ENCODE results near the gene KCNK18.

The KCNK18 gene

DNA sequence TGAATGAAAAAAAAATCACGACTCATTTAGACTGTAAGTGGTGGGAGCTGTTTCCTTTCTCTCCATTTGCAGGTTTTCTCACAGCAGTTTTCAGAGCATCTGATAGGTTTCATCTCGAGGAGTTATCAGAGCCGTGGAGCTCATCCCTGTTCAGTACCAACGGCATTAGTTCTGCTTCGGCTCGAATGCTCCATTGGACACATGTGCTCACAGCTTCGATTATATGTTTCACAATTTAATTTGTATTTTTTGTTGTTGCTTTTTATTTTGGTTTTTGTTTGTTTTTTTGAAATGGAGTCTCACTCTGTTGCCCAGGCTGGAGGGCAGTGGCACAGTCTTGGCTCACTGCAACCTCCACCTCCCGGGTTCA is 45.2 kb downstream of the KCNK18 start:
- no peaks in the 10 kb centered on the region for H3K36me3 Mint-ChIP-seq
- no peak overlapping the region for H3K27ac Mint-ChIP-seq
- H3K4me1 Mint-ChIP-seq = peaks cover 2% of the 10 kb centered on the region
- DNase-seq (ENCODE audit: low spot score in 2 of 2) (no peak), ATAC-seq (ENCODE audit: low read depth) (no peak)
- peaks cover 24% of the 10 kb centered on the region for H3K27me3 Mint-ChIP-seq
- peaks cover under 1% of the 10 kb centered on the region for H3K9me3 Mint-ChIP-seq
- no peak overlapping the region for H3K4me3 Mint-ChIP-seq

GRCh38 chr10:117246997-117247671 is 49.8 kb downstream of the KCNK18 start:
- Mint-ChIP-seq H3K4me3 (no peak overlapping the region), H3K36me3 (no peaks in the 10 kb centered on the region), H3K27ac (no peak overlapping the region), H3K27me3 (peaks cover 24% of the 10 kb centered on the region), H3K4me1 (no peaks in the 10 kb centered on the region), H3K9me3 (no peaks in the 10 kb centered on the region)
- DNase-seq (ENCODE audit: low spot score in 2 of 2) (no peak), ATAC-seq (ENCODE audit: low read depth) (no peak)

DNA sequence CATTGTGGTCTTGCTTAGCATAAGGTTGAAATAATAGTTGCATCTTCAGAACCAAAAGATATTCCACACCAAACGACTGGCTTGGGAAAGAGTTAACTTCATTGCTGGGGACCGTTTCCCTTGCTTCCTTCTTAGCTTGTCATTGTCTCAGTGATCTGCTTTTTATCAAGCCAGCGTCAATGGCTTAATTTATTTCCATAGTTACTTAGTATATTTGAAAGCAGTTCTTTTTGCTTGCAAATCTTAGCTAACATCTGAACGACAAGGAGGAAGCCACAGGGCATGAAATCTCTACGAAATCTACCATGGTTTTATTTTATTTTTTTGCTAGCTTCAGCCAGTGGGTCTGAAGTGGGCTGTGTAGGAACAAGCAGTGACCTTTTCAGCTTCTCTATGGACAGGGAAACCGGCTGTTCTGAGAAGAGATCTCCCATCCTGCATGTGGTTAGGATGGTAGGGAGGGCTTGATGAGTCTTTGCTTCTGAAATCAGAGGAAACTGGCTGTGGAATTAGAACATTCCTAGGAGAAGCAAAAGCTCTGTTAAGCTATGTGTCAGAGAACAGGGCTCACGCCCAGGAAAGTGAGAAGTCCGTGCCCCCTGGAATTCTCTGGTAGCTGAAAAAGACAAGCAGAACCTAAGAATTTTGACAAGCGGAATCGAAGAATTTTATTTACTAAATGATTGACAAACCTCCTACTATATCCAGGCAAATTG is 51.6 kb downstream of the KCNK18 start:
- Mint-ChIP-seq H3K4me3 (no peak overlapping the region), H3K27ac (no peak overlapping the region), H3K27me3 (peaks cover 15% of the 10 kb centered on the region), H3K9me3 (no peaks in the 10 kb centered on the region), H3K36me3 (no peaks in the 10 kb centered on the region), H3K4me1 (no peaks in the 10 kb centered on the region)
- DNase-seq (ENCODE audit: low spot score in 2 of 2) = no peak
- ATAC-seq (ENCODE audit: low read depth) = no peak

GRCh38 chr10:117249493-117250093 is 52.3 kb downstream of the KCNK18 start:
- H3K4me3 Mint-ChIP-seq = no peak overlapping the region
- DNase-seq (ENCODE audit: low spot score in 2 of 2) = no peak

GRCh38 chr10:117250411-117250810 is 53.1 kb downstream of the KCNK18 start:
- DNase-seq (ENCODE audit: low spot score in 2 of 2) (no peak), ATAC-seq (ENCODE audit: low read depth) (no peak)
- no peaks in the 10 kb centered on the region for H3K9me3 Mint-ChIP-seq
- H3K4me1 Mint-ChIP-seq = no peaks in the 10 kb centered on the region
- H3K27ac Mint-ChIP-seq = no peak overlapping the region
- no peak overlapping the region for H3K4me3 Mint-ChIP-seq
- H3K36me3 Mint-ChIP-seq = no peaks in the 10 kb centered on the region
- H3K27me3 Mint-ChIP-seq = peaks cover 11% of the 10 kb centered on the region

More at GRCh38 chr10:117249493-117250093, 52.3 kb downstream of the KCNK18 start:
- Mint-ChIP-seq H3K27me3 (peaks cover 15% of the 10 kb centered on the region), H3K27ac (no peak overlapping the region), H3K36me3 (no peaks in the 10 kb centered on the region), H3K9me3 (no peaks in the 10 kb centered on the region), H3K4me1 (no peaks in the 10 kb centered on the region)
- ATAC-seq (ENCODE audit: low read depth) = no peak

- H3K4me1 Mint-ChIP-seq = no peaks in the 10 kb centered on the region
- peaks cover 8% of the 10 kb centered on the region for H3K27me3 Mint-ChIP-seq
- no peak for ATAC-seq (ENCODE audit: low read depth)
- no peaks in the 10 kb centered on the region for H3K9me3 Mint-ChIP-seq
- no peak for DNase-seq (ENCODE audit: low spot score in 2 of 2)
- H3K36me3 Mint-ChIP-seq = no peaks in the 10 kb centered on the region
- H3K4me3 Mint-ChIP-seq = no peak overlapping the region
- no peak overlapping the region for H3K27ac Mint-ChIP-seq
Observed at GRCh38 chr10:117253908-117254307, 56.6 kb downstream of the KCNK18 start.

- ATAC-seq (ENCODE audit: low read depth) (no peak), DNase-seq (ENCODE audit: low spot score in 2 of 2) (no peak)
- peaks cover 3% of the 10 kb centered on the region for H3K4me1 Mint-ChIP-seq
- no peaks in the 10 kb centered on the region for H3K36me3 Mint-ChIP-seq
- H3K27me3 Mint-ChIP-seq = peaks cover 13% of the 10 kb centered on the region
- no peak overlapping the region for H3K27ac Mint-ChIP-seq
- no peak overlapping the region for H3K4me3 Mint-ChIP-seq
- no peaks in the 10 kb centered on the region for H3K9me3 Mint-ChIP-seq
Observed at GRCh38 chr10:117254338-117254737, 57.0 kb downstream of the KCNK18 start.

GRCh38 chr10:117254774-117255735 is 57.8 kb downstream of the KCNK18 start:
- no peak for ATAC-seq (ENCODE audit: low read depth)
- no peak overlapping the region for H3K4me3 Mint-ChIP-seq
- no peaks in the 10 kb centered on the region for H3K36me3 Mint-ChIP-seq
- DNase-seq (ENCODE audit: low spot score in 2 of 2) = no peak
- peaks cover 3% of the 10 kb centered on the region for H3K4me1 Mint-ChIP-seq
- no peak overlapping the region for H3K27ac Mint-ChIP-seq
- peaks cover 9% of the 10 kb centered on the region for H3K27me3 Mint-ChIP-seq
- H3K9me3 Mint-ChIP-seq = no peaks in the 10 kb centered on the region

- H3K4me3 Mint-ChIP-seq = no peak overlapping the region
- ATAC-seq (ENCODE audit: low read depth) = no peak
- peaks cover 12% of the 10 kb centered on the region for H3K27me3 Mint-ChIP-seq
- DNase-seq (ENCODE audit: low spot score in 2 of 2) = no peak
- H3K4me1 Mint-ChIP-seq = peaks cover 3% of the 10 kb centered on the region
- H3K36me3 Mint-ChIP-seq = no peaks in the 10 kb centered on the region
- no peaks in the 10 kb centered on the region for H3K9me3 Mint-ChIP-seq
- H3K27ac Mint-ChIP-seq = no peak overlapping the region
Observed at GRCh38 chr10:117255835-117256460, 58.7 kb downstream of the KCNK18 start.

DNA sequence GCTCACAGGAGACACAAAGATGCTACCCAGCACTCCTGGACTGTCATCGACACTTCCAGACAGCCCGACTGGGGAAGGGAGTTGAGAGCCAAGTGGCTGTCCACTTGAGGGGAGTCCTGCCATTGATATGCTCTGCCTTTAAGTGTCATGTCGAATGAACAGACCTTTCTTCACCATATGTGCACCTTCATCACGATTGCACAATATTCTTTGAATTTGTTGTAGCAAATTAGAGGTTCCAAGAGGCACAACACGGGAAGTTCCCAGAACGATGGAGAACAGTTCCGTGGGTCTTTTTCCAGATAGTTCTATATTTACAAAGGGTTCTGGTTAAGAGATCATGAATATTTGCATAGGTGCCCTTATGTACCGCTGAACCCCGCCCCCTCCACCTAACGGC is 59.6 kb downstream of the KCNK18 start:
- ATAC-seq (ENCODE audit: low read depth) (no peak), DNase-seq (ENCODE audit: low spot score in 2 of 2) (no peak)
- H3K4me1 Mint-ChIP-seq = peaks cover 3% of the 10 kb centered on the region
- no peak overlapping the region for H3K27ac Mint-ChIP-seq
- H3K27me3 Mint-ChIP-seq = peaks cover 16% of the 10 kb centered on the region
- H3K9me3 Mint-ChIP-seq = no peaks in the 10 kb centered on the region
- H3K36me3 Mint-ChIP-seq = no peaks in the 10 kb centered on the region
- no peak overlapping the region for H3K4me3 Mint-ChIP-seq

GRCh38 chr10:117257721-117258120 is 60.4 kb downstream of the KCNK18 start:
- no peak overlapping the region for H3K27ac Mint-ChIP-seq

GRCh38 chr10:117259279-117259678 is 62.0 kb downstream of the KCNK18 start:
- H3K27ac Mint-ChIP-seq = no peak overlapping the region
- no peak overlapping the region for H3K4me3 Mint-ChIP-seq
- H3K27me3 Mint-ChIP-seq = peaks cover 15% of the 10 kb centered on the region
- ATAC-seq (ENCODE audit: low read depth) (no peak), DNase-seq (ENCODE audit: low spot score in 2 of 2) (no peak)
- H3K4me1 Mint-ChIP-seq = peaks cover 3% of the 10 kb centered on the region
- no peaks in the 10 kb centered on the region for H3K36me3 Mint-ChIP-seq
- H3K9me3 Mint-ChIP-seq = no peaks in the 10 kb centered on the region

More at GRCh38 chr10:117257721-117258120, 60.4 kb downstream of the KCNK18 start:
- no peaks in the 10 kb centered on the region for H3K36me3 Mint-ChIP-seq
- H3K9me3 Mint-ChIP-seq = no peaks in the 10 kb centered on the region
- DNase-seq (ENCODE audit: low spot score in 2 of 2) (no peak), ATAC-seq (ENCODE audit: low read depth) (no peak)
- H3K4me3 Mint-ChIP-seq = no peak overlapping the region
- H3K4me1 Mint-ChIP-seq = peaks cover 3% of the 10 kb centered on the region
- peaks cover 18% of the 10 kb centered on the region for H3K27me3 Mint-ChIP-seq
